HCT116 (cell line): ENCODE results near the gene FGF22. TPM values are rescaled to one million over a fixed set of nuclear protein-coding genes. Genes with fewer than 3 reads are reported as not detected.

Source experiments
- ATAC-seq: fragments of 200-7000 bp; cut with Tn5 transposase; 2 replicates; pipeline ENCODE4 v1.9.1; 2020; ENCODE audit warnings: mild to moderate bottlenecking, moderate library complexity
- BruUV-seq: library from RNA; stranded (reverse); fragments of 400-500 nt; replicated peaks from 2 replicates; lab custom pipeline; 2021; lab: Mats Ljungman, UMichigan
- CTCF ChIA-PET: fragments of 300-600 bp; sonication (Branson Sonifier 250); formaldehyde crosslinking; loops from one replicate; lab custom pipeline; 2021; ENCODE audit warnings: antibody characterized with exemption; lab: Charles Lee
- POLR2A ChIA-PET: fragments of 300-600, 350-600 bp; sonication (Branson Sonifier 250); formaldehyde crosslinking; loops from one replicate; lab custom pipeline; 2021; ENCODE audit warnings: antibody characterized with exemption; lab: Charles Lee
- RAD21 ChIA-PET, 2 experiments: fragments of 300-600 bp; sonication (Branson Sonifier 250); formaldehyde crosslinking; loops; one replicate each; lab custom pipeline; 2023; ENCODE audit warnings: low total read pairs in 2 of 2; ENCODE audit not compliant: uncharacterized antibody in 2 of 2, unreplicated experiment in 2 of 2, low non-redundant PET in 1 of 2; lab: Charles Lee
- DNase-seq: peaks from one replicate; pipeline ENCODE4 v3.0.0-alpha.2; 2010; ENCODE audit warnings: low read depth, low spot score
- H2AFZ ChIP-seq: fragments of 200-600 bp; shearing (Covaris generic), sonication (generic); 2 replicates; pipeline ENCODE4 v1.6.1; 2017; ENCODE audit warnings: low read depth, mixed run types, mixed read lengths, antibody characterized with exemption, low read length; ENCODE audit not compliant: poor library complexity, severe bottlenecking
- H3K27ac ChIP-seq: 2 replicates; pipeline ENCODE4 v1.5.1; 2012; ENCODE audit warnings: low read depth, low read length
- H3K27me3 ChIP-seq: fragments of 200-600 bp; sonication (generic); 2 replicates; pipeline ENCODE4 v1.6.1; 2016; ENCODE audit warnings: mixed run types, low read length, mixed read lengths; ENCODE audit not compliant: insufficient read depth
- H3K36me3 ChIP-seq, 2 experiments: fragments of 200-500 bp in 1 of 2; fragments of 200-600 bp in 1 of 2; sonication (Bioruptor generic) in 1 of 2; sonication (generic) in 1 of 2; 2 replicates each; pipeline versions ENCODE4 v1.5.1 to v1.6.1; 2014 to 2016; ENCODE audit warnings: low read length in 2 of 2, inconsistent platforms in 1 of 2, mixed read lengths in 1 of 2, mixed run types in 1 of 2; ENCODE audit not compliant: insufficient read depth in 2 of 2, control insufficient read depth in 1 of 2
- H3K4me1 ChIP-seq, 2 experiments: fragments of 200-600 bp in 1 of 2; sonication (generic) in 1 of 2; 2 replicates each; pipeline versions ENCODE4 v1.5.1 to v1.6.1; 2012 to 2017; ENCODE audit warnings: low read length in 2 of 2, inconsistent platforms in 1 of 2, mild to moderate bottlenecking in 1 of 2, mixed read lengths in 1 of 2, mixed run types in 1 of 2, moderate library complexity in 1 of 2; ENCODE audit not compliant: insufficient read depth in 2 of 2, control insufficient read depth in 1 of 2
- H3K4me2 ChIP-seq: fragments of 200-600 bp; sonication (generic); 2 replicates; pipeline ENCODE4 v1.6.1; 2017; ENCODE audit warnings: mixed run types, low read length, mixed read lengths
- H3K4me3 ChIP-seq, 2 experiments: fragments of 200-600 bp in 1 of 2; sonication (generic) in 1 of 2; replicated peaks in 1 of 2; 2 replicates each; pipeline ENCODE4 v1.5.1; 2011 to 2016; ENCODE audit warnings: low read length in 2 of 2, control low read depth in 1 of 2, low read depth in 1 of 2, mild to moderate bottlenecking in 1 of 2, mixed read lengths in 1 of 2, mixed run types in 1 of 2
- H3K79me2 ChIP-seq: fragments of 200-600 bp; sonication (generic); 2 replicates; pipeline ENCODE4 v1.6.1; 2017; ENCODE audit warnings: mild to moderate bottlenecking, mixed run types, low read length, moderate library complexity, mixed read lengths; ENCODE audit not compliant: insufficient read depth
- H3K9ac ChIP-seq: fragments of 200-600 bp; sonication (generic); 2 replicates; pipeline ENCODE4 v1.6.1; 2016; ENCODE audit warnings: low read length, mixed read lengths
- H3K9me2 ChIP-seq: fragments of 200-600 bp; sonication (generic), shearing (Covaris generic); 2 replicates; pipeline ENCODE4 v1.6.1; 2017; ENCODE audit warnings: mixed run types, mild to moderate bottlenecking, moderate library complexity; ENCODE audit not compliant: insufficient read depth
- H3K9me3 ChIP-seq, 2 experiments: fragments of 200-500 bp in 1 of 2; fragments of 200-600 bp in 1 of 2; sonication (Bioruptor generic) in 1 of 2; sonication (generic) in 1 of 2; 2 replicates each; pipeline ENCODE4 v1.6.1; 2014 to 2017; ENCODE audit warnings: low read length in 2 of 2, mixed read lengths in 2 of 2, inconsistent platforms in 1 of 2, low read depth in 1 of 2, mild to moderate bottlenecking in 1 of 2, mixed run types in 1 of 2, moderate library complexity in 1 of 2; ENCODE audit not compliant: control insufficient read depth in 1 of 2, insufficient read depth in 1 of 2
- H4K20me1 ChIP-seq: fragments of 200-600 bp; sonication (generic), shearing (Covaris generic); 2 replicates; pipeline ENCODE4 v1.6.1; 2017; ENCODE audit warnings: mixed run types, mild to moderate bottlenecking, moderate library complexity; ENCODE audit not compliant: insufficient read depth
- CBX3 ChIP-seq: IDR thresholded peaks from 2 replicates; pipeline ENCODE4 v1.6.1; 2012; ENCODE audit warnings: low read depth
- ELF1 ChIP-seq: IDR thresholded peaks from 2 replicates; pipeline ENCODE4 v1.6.1; 2012; ENCODE audit warnings: low read depth, borderline replicate concordance
- EZH2 ChIP-seq: fragments of 200-600 bp; sonication (generic); IDR thresholded peaks from 2 replicates; pipeline ENCODE4 v1.6.1; 2017; ENCODE audit warnings: antibody characterized with exemption, mixed run types
- intact Hi-C: fragments of 100-400 bp; cut with micrococcal nuclease; formaldehyde crosslinking; loops from 2 replicates; pipeline ENCODE4 v1.10.0; 2022
- total RNA-seq: library from RNA; stranded (reverse); gene quantifications from one replicate; pipeline ENCODE4 v1.2.1, GENCODE V29; 2021; ENCODE audit not compliant: unreplicated experiment
- TF ChIP-seq, protein P1 (sequence below): IDR thresholded peaks from 2 replicates; pipeline ENCODE4 v1.6.1; 2011; ENCODE audit warnings: mild to moderate bottlenecking, low read length, moderate library complexity; ENCODE audit not compliant: insufficient replicate concordance; ENCODE audit errors: extremely low read depth

Gene FGF22
- total RNA-seq, 1 experiment from 2014 or later = 1.5 TPM

DNA sequence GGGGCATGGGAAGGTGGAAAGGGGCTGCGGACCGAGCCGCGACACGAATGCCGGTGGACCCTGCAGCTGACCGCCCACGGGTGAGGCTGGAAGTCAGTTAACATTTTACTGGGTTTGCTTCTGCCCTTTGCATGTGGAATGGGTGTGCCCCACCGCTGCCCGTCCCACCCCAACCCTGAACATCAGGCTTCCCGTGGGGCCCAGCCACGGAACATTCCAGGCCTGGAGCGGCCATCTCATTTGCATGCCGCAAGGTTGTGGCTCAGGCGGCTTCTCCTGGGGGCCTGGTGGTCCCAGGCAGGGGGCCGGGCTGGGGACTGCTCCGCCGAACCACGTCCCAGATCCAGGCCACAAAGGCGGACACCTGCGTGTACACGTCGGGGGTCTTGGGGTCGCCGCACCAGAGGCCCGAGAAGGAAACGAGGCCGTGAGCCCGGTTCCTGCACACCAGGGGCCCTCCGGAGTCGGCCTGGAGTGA, 45.8 kb downstream of the FGF22 start:
- POLR2A ChIA-PET = no interaction called here

GRCh38 chr19:686589-687297, 47.1 kb downstream of the FGF22 start:
- intact Hi-C loops = no loop called here
- Histone ChIP-seq H3K4me1 (no peaks in the 10 kb centered on the region), H3K9me3 (no peaks in the 10 kb centered on the region), H3K27ac (no peak overlapping the region), H3K9ac (no peak overlapping the region), H3K4me3 (no peak overlapping the region), H3K79me2 (no peaks in the 10 kb centered on the region), H3K36me3 (no peaks in the 10 kb centered on the region), H3K4me2 (no peak overlapping the region), H3K9me2 (no peaks in the 10 kb centered on the region), H3K27me3 (no peaks in the 10 kb centered on the region), H2AFZ (no peak overlapping the region), H4K20me1 (no peaks in the 10 kb centered on the region)
- no peak for ATAC-seq
- no peak for DNase-seq
- ChIA-PET RAD21 (no interaction called here), CTCF (no interaction called here), POLR2A (no interaction called here)
- TF ChIP-seq CBX3 = no peak
- no peak for TF ChIP-seq EZH2
- TF ChIP-seq, protein P1, sequence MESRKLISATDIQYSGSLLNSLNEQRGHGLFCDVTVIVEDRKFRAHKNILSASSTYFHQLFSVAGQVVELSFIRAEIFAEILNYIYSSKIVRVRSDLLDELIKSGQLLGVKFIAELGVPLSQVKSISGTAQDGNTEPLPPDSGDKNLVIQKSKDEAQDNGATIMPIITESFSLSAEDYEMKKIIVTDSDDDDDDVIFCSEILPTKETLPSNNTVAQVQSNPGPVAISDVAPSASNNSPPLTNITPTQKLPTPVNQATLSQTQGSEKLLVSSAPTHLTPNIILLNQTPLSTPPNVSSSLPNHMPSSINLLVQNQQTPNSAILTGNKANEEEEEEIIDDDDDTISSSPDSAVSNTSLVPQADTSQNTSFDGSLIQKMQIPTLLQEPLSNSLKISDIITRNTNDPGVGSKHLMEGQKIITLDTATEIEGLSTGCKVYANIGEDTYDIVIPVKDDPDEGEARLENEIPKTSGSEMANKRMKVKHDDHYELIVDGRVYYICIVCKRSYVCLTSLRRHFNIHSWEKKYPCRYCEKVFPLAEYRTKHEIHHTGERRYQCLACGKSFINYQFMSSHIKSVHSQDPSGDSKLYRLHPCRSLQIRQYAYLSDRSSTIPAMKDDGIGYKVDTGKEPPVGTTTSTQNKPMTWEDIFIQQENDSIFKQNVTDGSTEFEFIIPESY = no peak
- no TSS peak for BruUV-seq

More for the DNA sequence above, 45.8 kb downstream of the FGF22 start:
- Histone ChIP-seq H3K9ac (no peak overlapping the region), H3K4me2 (no peak overlapping the region), H3K79me2 (no peaks in the 10 kb centered on the region), H3K27ac (no peak overlapping the region), H4K20me1 (no peaks in the 10 kb centered on the region), H2AFZ (no peak overlapping the region), H3K9me3 (no peaks in the 10 kb centered on the region), H3K4me3 (no peak overlapping the region), H3K9me2 (no peaks in the 10 kb centered on the region), H3K4me1 (peaks cover 4 to 9% of the 10 kb centered on the region in 2 experiments; a peak in 2 of 4 replicates), H3K36me3 (no peaks in the 10 kb centered on the region), H3K27me3 (no peaks in the 10 kb centered on the region)
- BruUV-seq = no TSS peak
- no peak for DNase-seq
- TF ChIP-seq, protein P1 = no peak
- no peak for TF ChIP-seq ELF1
- ATAC-seq = no peak
- RAD21 ChIA-PET = no interaction called here
- intact Hi-C loops = no loop called here
- CTCF ChIA-PET = no interaction called here
